H1 (cell line): ENCODE measurements around the gene HSPB1. TPM values are rescaled to one million over a fixed set of nuclear protein-coding genes. Genes with fewer than 3 reads are reported as not detected.

Source experiments
- CHD7 ChIP-seq: fragments of 300-600 bp; sonication (generic); IDR thresholded peaks from 2 replicates; pipeline ENCODE4 v1.7.1; 2012; ENCODE audit warnings: low read length, moderate library complexity, mild to moderate bottlenecking, inconsistent platforms; ENCODE audit not compliant: insufficient replicate concordance
- EP300 ChIP-seq, 2 experiments: IDR thresholded peaks; 1 replicate in 1 of 2; 2 replicates in 1 of 2; pipeline ENCODE4 v1.6.1; 2011 to 2012; ENCODE audit warnings: low read depth in 2 of 2, low read length in 2 of 2, mild to moderate bottlenecking in 2 of 2, borderline replicate concordance in 1 of 2, inconsistent platforms in 1 of 2, moderate library complexity in 1 of 2
- GABPA ChIP-seq: IDR thresholded peaks from 2 replicates; pipeline ENCODE4 v1.6.1; 2011; ENCODE audit warnings: mild to moderate bottlenecking, low read length, moderate library complexity, borderline replicate concordance; ENCODE audit not compliant: insufficient read depth
- HDAC2 ChIP-seq, 2 experiments: fragments of 300-600 bp in 1 of 2; sonication (generic) in 1 of 2; IDR thresholded peaks; 2 replicates each; pipeline ENCODE4 v1.6.1; 2011 to 2012; ENCODE audit warnings: low read depth in 2 of 2, low read length in 2 of 2, mild to moderate bottlenecking in 2 of 2, moderate library complexity in 2 of 2, borderline replicate concordance in 1 of 2, inconsistent platforms in 1 of 2
- KDM4A ChIP-seq: IDR thresholded peaks from one replicate; pipeline ENCODE4 v1.7.1; 2012; ENCODE audit warnings: low read depth, mild to moderate bottlenecking, moderate library complexity, low read length, inconsistent platforms; ENCODE audit not compliant: severe bottlenecking
- KDM5A ChIP-seq: fragments of 200-600 bp; IDR thresholded peaks from 2 replicates; pipeline ENCODE4 v1.7.1; 2012; ENCODE audit warnings: mild to moderate bottlenecking, low read length, inconsistent platforms, mixed read lengths
- PHF8 ChIP-seq: fragments of 200-600 bp; sonication (generic); conservative IDR thresholded peaks from 2 replicates; pipeline ENCODE4 v1.7.1; 2012; ENCODE audit warnings: low read depth, mild to moderate bottlenecking, inconsistent platforms, low read length, moderate library complexity
- polyA plus RNA-seq, 7 experiments: library from polyadenylated mRNA; depleted of rRNA in 3 of 7; stranded (reverse) in 5 of 7; unstranded in 2 of 7; fragments of >200 nt in 5 of 7; fragments of 200-250 nt in 2 of 7; gene quantifications; 1 replicate in 5 of 7; 2 replicates in 1 of 7; 4 replicates in 1 of 7; pipeline versions ENCODE4 v1.2.1 to v1.2.3, GENCODE V29; 2011 to 2013; ENCODE audit warnings: missing spikeins in 2 of 7, mixed read lengths in 2 of 7
- total RNA-seq: library from RNA; stranded (reverse); fragmentation: NEBNext Ultra II Directional; extraction: Animal tissue kit (Norgen Biotek cat#: 25700); gene quantifications from 2 replicates; pipeline ENCODE4 v1.2.1, GENCODE V29; 2021

The HSPB1 gene
- total and polyA plus RNA-seq, 2 of the 8 experiments (the other 6 are each of a cell fraction or from before 2014, with no cell fraction given) = 165 to 254 TPM

DNA sequence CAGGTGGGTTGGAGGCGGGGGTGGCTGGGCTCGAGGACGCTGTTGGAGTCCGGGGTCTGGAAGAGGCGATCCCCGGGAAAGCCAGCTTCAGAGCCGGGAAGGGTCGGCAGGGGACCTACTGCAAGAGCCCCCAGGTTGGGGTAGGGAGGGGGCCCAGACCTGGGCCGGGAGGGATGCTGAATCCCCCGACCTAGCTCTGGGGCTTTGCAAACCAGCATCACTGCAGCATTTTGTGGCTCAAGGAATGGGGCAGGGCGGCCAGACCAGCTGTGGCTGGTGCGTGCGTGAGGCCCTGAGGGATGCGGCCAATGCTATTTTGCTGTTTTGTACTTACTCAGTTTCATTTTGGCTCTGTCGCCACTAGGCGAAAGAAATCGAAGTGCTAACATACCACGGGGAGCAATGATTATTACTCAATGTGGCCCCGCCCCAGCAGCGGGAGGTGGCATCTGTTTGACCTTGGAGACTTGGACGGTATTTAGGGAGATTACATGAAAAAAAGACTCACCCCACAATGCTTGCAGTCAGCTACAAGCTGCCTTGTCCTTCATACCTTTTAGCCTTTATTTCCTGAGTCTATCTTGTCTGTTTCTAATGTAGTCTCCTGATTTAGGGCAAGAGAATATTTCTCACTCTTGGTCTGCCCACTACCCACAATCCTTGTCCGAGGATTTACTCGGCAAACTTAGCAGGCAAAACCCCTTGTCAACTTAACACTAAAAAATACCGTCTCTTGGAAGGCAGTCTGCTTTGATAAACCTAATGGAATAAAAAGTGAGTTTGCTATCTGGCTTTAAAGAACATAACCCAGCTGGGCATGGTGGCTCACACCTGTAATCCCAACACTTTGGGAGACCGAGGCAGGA is 16.2 kb downstream of the HSPB1 start (continued):
- no peak for TF ChIP-seq CHD7
- no peak for TF ChIP-seq PHF8
- TF ChIP-seq EP300 (IDR thresholded peaks at IDR 0.05; ENCODE audit: borderline replicate concordance in 1 of 2, low read depth in 2 of 2, low read length in 2 of 2) = no peak
- TF ChIP-seq HDAC2 (IDR thresholded peaks at IDR 0.05; ENCODE audit: borderline replicate concordance in 1 of 2, low read depth in 2 of 2, low read length in 2 of 2) = no peak
- TF ChIP-seq KDM4A = no peak
- TF ChIP-seq GABPA = no peak
- no peak for TF ChIP-seq KDM5A
